ENCODE measurements around the gene ZSWIM4. TPM values are rescaled to one million over a fixed set of nuclear protein-coding genes. Genes with fewer than 3 reads are reported as not detected.
A peak's percentile ranks its signal among the peaks of the same experiment; 100 is the strongest.

Gene ZSWIM4
- total and polyA plus RNA-seq, 3 donors from 2014 or later, result 3.4 to 10.0 (median 4.7) TPM

- no peak for TF ChIP-seq POLR2A (IDR thresholded peaks at IDR 0.05)
- TF ChIP-seq CTCF (IDR thresholded peaks at IDR 0.05), result no peak
- intact Hi-C loops (cut with DNase I; ENCODE audit: low total_unique reads), result no loop called here
- 70 to 71% methylated on average over 22 of the region's 22 CpGs for WGBS, 2 donors
- no peaks in the 10 kb centered on the region for H3K36me3 ChIP-seq (ENCODE audit: low read depth, missing control alignments)
- H3K27ac ChIP-seq, result no peak overlapping the region
- H3K4me1 ChIP-seq, result peaks cover 13% of the 10 kb centered on the region
- no peak for DNase-seq
- no peaks in the 10 kb centered on the region for H3K9me3 ChIP-seq
- H3K4me3 ChIP-seq, result no peak overlapping the region
- no peaks in the 10 kb centered on the region for H3K27me3 ChIP-seq
These were observed 36.6 kb downstream of the ZSWIM4 start for GRCh38 chr19:13831537-13832467.

- no peaks in the 10 kb centered on the region for H3K27me3 ChIP-seq
- H3K27ac ChIP-seq, result peak overlapping the region in 1 of 2 donors; percentile 78
- 8 to 9% methylated on average over 26 to 56 of the region's 59 CpGs for WGBS, 2 donors
- no peaks in the 10 kb centered on the region for H3K36me3 ChIP-seq (ENCODE audit: low read depth, missing control alignments)
- peak; percentile 95 for DNase-seq
- peaks cover 17% of the 10 kb centered on the region for H3K4me1 ChIP-seq
- no peak for TF ChIP-seq POLR2A (IDR thresholded peaks at IDR 0.05)
- TF ChIP-seq CTCF (IDR thresholded peaks at IDR 0.05), result peak in 1 of 3 experiments; percentile 3
- H3K4me3 ChIP-seq, result peak overlapping the region; percentile 36 to 47
- no peaks in the 10 kb centered on the region for H3K9me3 ChIP-seq
- intact Hi-C loops (cut with DNase I; ENCODE audit: low total_unique reads), result no loop called here
These were observed 38.3 kb downstream of the ZSWIM4 start for GRCh38 chr19:13833330-13834243.

- intact Hi-C loops (cut with DNase I; ENCODE audit: low total_unique reads), result no loop called here
- no peak for DNase-seq
- H3K9me3 ChIP-seq, result no peaks in the 10 kb centered on the region
- H3K36me3 ChIP-seq (ENCODE audit: low read depth, missing control alignments), result no peaks in the 10 kb centered on the region
- TF ChIP-seq CTCF (IDR thresholded peaks at IDR 0.05), result no peak
- TF ChIP-seq POLR2A (IDR thresholded peaks at IDR 0.05), result no peak
- H3K27ac ChIP-seq, result peak overlapping the region in 1 of 2 donors; percentile 78
- no peak overlapping the region for H3K4me3 ChIP-seq
- WGBS, 2 donors, result 62 to 66% methylated on average over 13 to 14 of the region's 14 CpGs
- H3K4me1 ChIP-seq, result peaks cover 21% of the 10 kb centered on the region
- no peaks in the 10 kb centered on the region for H3K27me3 ChIP-seq
These were observed 39.2 kb downstream of the ZSWIM4 start for GRCh38 chr19:13834244-13835069.
